Measurements from ENCODE around the gene GAB2.

GAB2 gene

GRCh38 chr11:78216021-78216420, 201.6 kb downstream of the GAB2 start:
- TF ChIP-seq ZFP30 (CRISPR knock-in tag; IDR thresholded peaks at IDR 0.05), result no peak
- ATAC-seq, result no peak

DNA sequence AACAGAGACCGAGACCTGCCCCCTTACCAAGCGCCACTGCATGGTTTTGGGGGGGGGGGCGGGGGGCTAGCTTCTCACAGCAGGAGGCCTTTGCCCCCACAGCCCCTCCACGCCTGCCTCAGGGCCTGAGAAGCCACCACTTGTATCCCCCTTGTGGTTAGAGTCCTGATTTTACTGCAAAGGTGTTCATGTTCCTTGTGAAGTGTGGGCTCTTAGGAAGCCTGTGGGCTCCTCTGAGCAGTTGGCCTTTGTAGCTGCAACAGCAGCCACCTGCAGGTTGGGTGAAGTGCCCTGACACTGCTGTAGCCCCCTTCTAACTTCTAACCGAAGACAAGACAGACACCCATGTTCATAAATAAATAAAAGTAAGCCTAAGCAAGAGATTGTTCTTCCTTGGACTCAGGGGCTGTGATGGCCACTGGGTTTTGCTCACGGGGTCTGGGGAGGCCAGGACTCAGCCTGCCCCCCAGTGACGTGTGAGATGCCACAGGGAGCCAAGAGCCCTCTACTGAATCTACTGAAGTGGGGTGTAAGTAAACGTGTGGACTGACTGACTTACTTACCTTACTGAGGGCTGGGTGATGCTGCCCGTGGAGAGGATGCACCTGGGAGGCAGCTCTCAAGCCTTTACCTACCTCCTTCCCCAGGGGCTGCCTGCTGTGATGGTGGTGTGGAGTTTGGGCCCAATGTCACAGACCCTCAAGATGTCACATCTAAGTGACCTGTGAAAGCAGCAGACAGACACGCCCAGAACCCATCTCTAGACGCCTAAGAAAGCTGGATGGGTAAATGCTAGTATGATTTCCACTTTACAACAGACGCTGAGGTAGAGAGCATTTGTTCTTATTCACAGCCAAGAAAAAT, 203.1 kb downstream of the GAB2 start:
- no peak for ATAC-seq
- TF ChIP-seq ZFP30 (CRISPR knock-in tag; IDR thresholded peaks at IDR 0.05) (no peak), ZC3H10 (CRISPR knock-in tag; IDR thresholded peaks at IDR 0.05) (no peak), ZNF70 (CRISPR knock-in tag; IDR thresholded peaks at IDR 0.05) (no peak), GLIS3 (CRISPR knock-in tag; IDR thresholded peaks at IDR 0.05) (no peak), TOX (CRISPR knock-in tag; IDR thresholded peaks at IDR 0.05; ENCODE audit: borderline replicate concordance) (no peak), ESRRG (CRISPR knock-in tag; IDR thresholded peaks at IDR 0.05) (no peak), ISL1 (CRISPR knock-in tag; IDR thresholded peaks at IDR 0.05) (no peak), TCF4 (CRISPR knock-in tag; IDR thresholded peaks at IDR 0.05; ENCODE audit: borderline replicate concordance) (no peak)
- TF ChIP-seq, protein P1, sequence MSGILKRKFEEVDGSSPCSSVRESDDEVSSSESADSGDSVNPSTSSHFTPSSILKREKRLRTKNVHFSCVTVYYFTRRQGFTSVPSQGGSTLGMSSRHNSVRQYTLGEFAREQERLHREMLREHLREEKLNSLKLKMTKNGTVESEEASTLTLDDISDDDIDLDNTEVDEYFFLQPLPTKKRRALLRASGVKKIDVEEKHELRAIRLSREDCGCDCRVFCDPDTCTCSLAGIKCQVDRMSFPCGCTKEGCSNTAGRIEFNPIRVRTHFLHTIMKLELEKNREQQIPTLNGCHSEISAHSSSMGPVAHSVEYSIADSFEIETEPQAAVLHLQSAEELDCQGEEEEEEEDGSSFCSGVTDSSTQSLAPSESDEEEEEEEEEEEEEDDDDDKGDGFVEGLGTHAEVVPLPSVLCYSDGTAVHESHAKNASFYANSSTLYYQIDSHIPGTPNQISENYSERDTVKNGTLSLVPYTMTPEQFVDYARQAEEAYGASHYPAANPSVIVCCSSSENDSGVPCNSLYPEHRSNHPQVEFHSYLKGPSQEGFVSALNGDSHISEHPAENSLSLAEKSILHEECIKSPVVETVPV (CRISPR knock-in tag; IDR thresholded peaks at IDR 0.05), result no peak

GRCh38 chr11:78213526-78214330, 203.9 kb downstream of the GAB2 start:
- no peak for ATAC-seq
- TF ChIP-seq, protein P2, sequence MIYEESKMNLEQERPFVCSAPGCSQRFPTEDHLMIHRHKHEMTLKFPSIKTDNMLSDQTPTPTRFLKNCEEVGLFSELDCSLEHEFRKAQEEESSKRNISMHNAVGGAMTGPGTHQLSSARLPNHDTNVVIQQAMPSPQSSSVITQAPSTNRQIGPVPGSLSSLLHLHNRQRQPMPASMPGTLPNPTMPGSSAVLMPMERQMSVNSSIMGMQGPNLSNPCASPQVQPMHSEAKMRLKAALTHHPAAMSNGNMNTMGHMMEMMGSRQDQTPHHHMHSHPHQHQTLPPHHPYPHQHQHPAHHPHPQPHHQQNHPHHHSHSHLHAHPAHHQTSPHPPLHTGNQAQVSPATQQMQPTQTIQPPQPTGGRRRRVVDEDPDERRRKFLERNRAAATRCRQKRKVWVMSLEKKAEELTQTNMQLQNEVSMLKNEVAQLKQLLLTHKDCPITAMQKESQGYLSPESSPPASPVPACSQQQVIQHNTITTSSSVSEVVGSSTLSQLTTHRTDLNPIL (CRISPR knock-in tag; IDR thresholded peaks at IDR 0.05; ENCODE audit: low read depth), result no peak
- TF ChIP-seq, protein P3, sequence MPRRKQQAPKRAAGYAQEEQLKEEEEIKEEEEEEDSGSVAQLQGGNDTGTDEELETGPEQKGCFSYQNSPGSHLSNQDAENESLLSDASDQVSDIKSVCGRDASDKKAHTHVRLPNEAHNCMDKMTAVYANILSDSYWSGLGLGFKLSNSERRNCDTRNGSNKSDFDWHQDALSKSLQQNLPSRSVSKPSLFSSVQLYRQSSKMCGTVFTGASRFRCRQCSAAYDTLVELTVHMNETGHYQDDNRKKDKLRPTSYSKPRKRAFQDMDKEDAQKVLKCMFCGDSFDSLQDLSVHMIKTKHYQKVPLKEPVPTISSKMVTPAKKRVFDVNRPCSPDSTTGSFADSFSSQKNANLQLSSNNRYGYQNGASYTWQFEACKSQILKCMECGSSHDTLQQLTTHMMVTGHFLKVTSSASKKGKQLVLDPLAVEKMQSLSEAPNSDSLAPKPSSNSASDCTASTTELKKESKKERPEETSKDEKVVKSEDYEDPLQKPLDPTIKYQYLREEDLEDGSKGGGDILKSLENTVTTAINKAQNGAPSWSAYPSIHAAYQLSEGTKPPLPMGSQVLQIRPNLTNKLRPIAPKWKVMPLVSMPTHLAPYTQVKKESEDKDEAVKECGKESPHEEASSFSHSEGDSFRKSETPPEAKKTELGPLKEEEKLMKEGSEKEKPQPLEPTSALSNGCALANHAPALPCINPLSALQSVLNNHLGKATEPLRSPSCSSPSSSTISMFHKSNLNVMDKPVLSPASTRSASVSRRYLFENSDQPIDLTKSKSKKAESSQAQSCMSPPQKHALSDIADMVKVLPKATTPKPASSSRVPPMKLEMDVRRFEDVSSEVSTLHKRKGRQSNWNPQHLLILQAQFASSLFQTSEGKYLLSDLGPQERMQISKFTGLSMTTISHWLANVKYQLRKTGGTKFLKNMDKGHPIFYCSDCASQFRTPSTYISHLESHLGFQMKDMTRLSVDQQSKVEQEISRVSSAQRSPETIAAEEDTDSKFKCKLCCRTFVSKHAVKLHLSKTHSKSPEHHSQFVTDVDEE (CRISPR knock-in tag; IDR thresholded peaks at IDR 0.05), result no peak
- no peak for TF ChIP-seq RARB (CRISPR knock-in tag; IDR thresholded peaks at IDR 0.05)
- no peak for TF ChIP-seq ZFP30 (CRISPR knock-in tag; IDR thresholded peaks at IDR 0.05)
- no peak for TF ChIP-seq CSDC2 (CRISPR knock-in tag; IDR thresholded peaks at IDR 0.05)
- no peak for TF ChIP-seq GLIS3 (CRISPR knock-in tag; IDR thresholded peaks at IDR 0.05)
- TF ChIP-seq TOX (CRISPR knock-in tag; IDR thresholded peaks at IDR 0.05; ENCODE audit: borderline replicate concordance), result no peak

DNA sequence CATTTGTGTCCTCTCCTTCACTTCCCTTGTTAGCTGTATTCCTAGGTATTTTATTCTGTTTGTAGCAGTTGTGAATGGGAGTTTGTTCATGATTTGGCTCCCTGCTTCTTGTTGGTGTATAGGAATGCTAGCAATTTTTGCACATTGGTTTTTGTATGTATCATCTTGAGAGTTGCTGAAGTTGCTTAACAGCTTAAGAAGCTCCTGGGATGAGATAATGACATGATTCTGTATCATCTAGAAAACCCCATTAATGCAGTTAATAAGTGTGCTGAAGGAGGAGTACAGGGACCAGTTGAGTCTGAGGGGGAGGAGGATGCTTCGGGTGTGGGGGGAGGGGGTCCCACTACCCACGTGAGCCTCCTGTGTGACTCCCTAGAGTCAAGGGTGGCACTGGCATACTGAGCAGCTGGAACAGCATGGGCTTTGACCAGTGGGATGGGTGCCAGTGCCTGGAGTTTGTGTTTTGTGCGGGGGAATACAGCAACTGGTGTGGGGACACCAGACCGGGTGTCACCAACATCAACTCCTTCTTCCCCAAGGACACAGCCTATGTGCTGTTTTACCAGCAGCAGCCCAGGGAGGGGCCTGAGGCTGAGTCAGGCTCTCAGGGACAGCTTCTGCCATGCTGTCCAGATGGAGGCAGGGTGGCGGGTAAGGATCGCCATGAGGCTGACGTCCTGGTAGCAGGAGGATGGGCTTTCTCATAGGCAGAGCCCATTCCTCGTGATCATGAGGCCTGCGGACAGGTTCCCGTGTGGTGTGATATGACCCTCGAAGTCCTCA, 204.8 kb downstream of the GAB2 start:
- no peak for ATAC-seq
- no peak for TF ChIP-seq ESRRG (CRISPR knock-in tag; IDR thresholded peaks at IDR 0.05)
- TF ChIP-seq ZNF565 (CRISPR knock-in tag; conservative IDR thresholded peaks at IDR 0.05; ENCODE audit: low read depth), result no peak
- no peak for TF ChIP-seq PPARA (CRISPR knock-in tag; IDR thresholded peaks at IDR 0.05; ENCODE audit: borderline replicate concordance)
- no peak for TF ChIP-seq TOX (CRISPR knock-in tag; IDR thresholded peaks at IDR 0.05; ENCODE audit: borderline replicate concordance)
- TF ChIP-seq ZNF70 (CRISPR knock-in tag; IDR thresholded peaks at IDR 0.05), result no peak
- TF ChIP-seq ZC3H10 (CRISPR knock-in tag; IDR thresholded peaks at IDR 0.05), result no peak
- TF ChIP-seq, protein P2 (CRISPR knock-in tag; IDR thresholded peaks at IDR 0.05; ENCODE audit: low read depth), result no peak
- no peak for TF ChIP-seq CSDC2 (CRISPR knock-in tag; IDR thresholded peaks at IDR 0.05)
- TF ChIP-seq, protein P1 (CRISPR knock-in tag; IDR thresholded peaks at IDR 0.05), result no peak
- no peak for TF ChIP-seq ZFP30 (CRISPR knock-in tag; IDR thresholded peaks at IDR 0.05)
- TF ChIP-seq ISL1 (CRISPR knock-in tag; IDR thresholded peaks at IDR 0.05), result no peak
- TF ChIP-seq GLIS3 (CRISPR knock-in tag; IDR thresholded peaks at IDR 0.05), result no peak
- no peak for TF ChIP-seq ARNTL (CRISPR knock-in tag; IDR thresholded peaks at IDR 0.05; ENCODE audit: borderline replicate concordance, low read depth)
- no peak for TF ChIP-seq ZFP3 (CRISPR knock-in tag; IDR thresholded peaks at IDR 0.05)
- no peak for TF ChIP-seq OSR1 (CRISPR knock-in tag; IDR thresholded peaks at IDR 0.05)
- TF ChIP-seq BACH2 (CRISPR knock-in tag; IDR thresholded peaks at IDR 0.05; ENCODE audit: borderline replicate concordance), result no peak
- no peak for TF ChIP-seq TCF4 (CRISPR knock-in tag; IDR thresholded peaks at IDR 0.05; ENCODE audit: borderline replicate concordance)

All from SK-N-SH treated with all-trans-retinoic acid at 6 μM for 48 hours (cell line).